Kidney (tissue), 14 donors: Measurements from ENCODE around the gene PRDX3. TPM values are rescaled to one million over a fixed set of nuclear protein-coding genes. Genes with fewer than 3 reads are reported as not detected.
"Not testable (repeated sequence)": the region's sequence is repeated elsewhere in the genome, so short reads cannot be mapped to it uniquely, and the experiment has no call there.

Source experiments
- DNase-seq, 5 donors: peaks; one replicate each; pipeline ENCODE4 v3.0.0-alpha.2; 2013 to 2020
- FAIRE-seq: peaks from 2 replicates; lab custom pipeline; 2012; peaks lifted over from hg19 to GRCh38; lab: Jason Lieb, UNC
- H3K27ac ChIP-seq, 2 donors: one replicate each; pipeline ENCODE4 v1.7.0; 2013; ENCODE audit warnings: low read depth in 2 of 2, low read length in 2 of 2, inconsistent platforms in 1 of 2
- H3K27me3 ChIP-seq: one replicate; pipeline ENCODE4 v1.7.1; 2013; ENCODE audit warnings: low read length, inconsistent platforms; ENCODE audit not compliant: control insufficient read depth, insufficient read depth
- H3K36me3 ChIP-seq, 3 donors: one replicate each; pipeline versions ENCODE4 v1.7.0 to v1.7.1; 2013; ENCODE audit warnings: low read length in 3 of 3, control low read depth in 1 of 3, inconsistent platforms in 1 of 3; ENCODE audit not compliant: insufficient read depth in 3 of 3, control insufficient read depth in 2 of 3
- H3K4me1 ChIP-seq, 3 donors: one replicate each; pipeline versions ENCODE4 v1.7.0 to v1.7.1; 2013; ENCODE audit warnings: low read length in 3 of 3, inconsistent platforms in 1 of 3, low read depth in 1 of 3; ENCODE audit not compliant: control insufficient read depth in 2 of 3, insufficient read depth in 2 of 3
- H3K4me3 ChIP-seq, 3 donors: one replicate each; pipeline versions ENCODE4 v1.7.0 to v1.8.1; 2013; ENCODE audit warnings: low read length in 3 of 3, control low read depth in 1 of 3, inconsistent platforms in 1 of 3
- H3K9ac ChIP-seq, 3 donors: one replicate each; pipeline versions ENCODE4 v1.7.0 to v1.7.1; 2013; ENCODE audit warnings: low read length in 3 of 3, control low read depth in 1 of 3, inconsistent platforms in 1 of 3
- H3K9me3 ChIP-seq, 3 donors: one replicate each; pipeline versions ENCODE4 v1.7.0 to v1.7.1; 2013; ENCODE audit warnings: low read length in 3 of 3, control low read depth in 1 of 3, inconsistent platforms in 1 of 3; ENCODE audit not compliant: control insufficient read depth in 2 of 3, insufficient read depth in 1 of 3
- CTCF ChIP-seq: IDR thresholded peaks from 3 replicates; pipeline ENCODE4 v1.5.1; 2012; ENCODE audit warnings: mild to moderate bottlenecking, moderate library complexity, borderline replicate concordance; ENCODE audit not compliant: insufficient read depth; ENCODE audit errors: extremely low read depth
- intact Hi-C: fragments of 100-400 bp; cut with DNase I; formaldehyde crosslinking; loops from one replicate; pipeline ENCODE4 v1.11.1; 2022
- polyA plus RNA-seq: library from polyadenylated mRNA; stranded (reverse); fragments of 350-450 nt; fragmentation: Illumina TruSeq; extraction: RNeasy Lipid Tissue Mini Kit (QIAGEN cat#74804); gene quantifications from one replicate; pipeline ENCODE4 v1.2.3, GENCODE V29; 2014; ENCODE audit warnings: low read depth, low replicate concordance; ENCODE audit not compliant: insufficient read depth
- total RNA-seq: library from RNA; stranded (reverse); fragmentation: NEBNext Ultra II Directional; extraction: Animal tissue kit (Norgen Biotek cat#: 25700); gene quantifications from one replicate; pipeline ENCODE4 v1.2.1, GENCODE V29; 2021
- donor health status: control.
- donor health status: control.
- donor health status: control.
- donor health status: control.
- donor health status: control.
- donor health status: DM: yes; HTN: yes; CAD: no.
- donor health status: Normal renal cell carcinoma (clear cell type).

Gene PRDX3
- total and polyA plus RNA-seq, 2 donors from 2014 or later: 118 to 294 TPM

- FAIRE-seq (no peak), DNase-seq (no peak)
- no peaks in the 10 kb centered on the region for H3K27me3 ChIP-seq
- intact Hi-C loops: no loop called here
- H3K9ac ChIP-seq: no peak overlapping the region
- no peaks in the 10 kb centered on the region for H3K36me3 ChIP-seq
- no peak for TF ChIP-seq CTCF
- H3K4me3 ChIP-seq: no peak overlapping the region
- H3K27ac ChIP-seq: no peak overlapping the region
- peaks cover 0 to 3% (median 0%) of the 10 kb centered on the region in 3 donors for H3K4me1 ChIP-seq
- no peaks in the 10 kb centered on the region for H3K9me3 ChIP-seq
These were observed 5.2 kb upstream of the PRDX3 start for GRCh38 chr10:119183664-119184412.

- H3K4me1 ChIP-seq, DNase-seq, intact Hi-C loops, H3K4me3 ChIP-seq, H3K36me3 ChIP-seq, H3K27ac ChIP-seq, H3K9me3 ChIP-seq, H3K9ac ChIP-seq, FAIRE-seq, H3K27me3 ChIP-seq: not testable (repeated sequence)
These were observed 2.3 kb upstream of the PRDX3 start for GRCh38 chr10:119180850-119181400.

- TF ChIP-seq CTCF: no peak
- Histone ChIP-seq H3K4me3 (peak overlapping the region; percentile 94 to 95 (median 95)), H3K36me3 (peaks cover 0 to 14% (median 4%) of the 10 kb centered on the region in 3 donors), H3K9me3 (no peaks in the 10 kb centered on the region), H3K27ac (peak overlapping the region in 1 of 2 donors; percentile 95), H3K9ac (peak overlapping the region; percentile 49 to 92 (median 89)), H3K27me3 (no peaks in the 10 kb centered on the region), H3K4me1 (peaks cover 0 to 3% (median 3%) of the 10 kb centered on the region in 3 donors)
- DNase-seq (peak in 1 of 5 donors; percentile 7), FAIRE-seq (no peak)
- intact Hi-C loops: no loop called here
These were observed 772 bp downstream of the PRDX3 start for GRCh38 chr10:119177708-119178371.

- no peak for FAIRE-seq
- H3K27ac ChIP-seq: no peak overlapping the region
- intact Hi-C loops: no loop called here
- H3K9ac ChIP-seq: no peak overlapping the region
- H3K4me3 ChIP-seq: no peak overlapping the region
- H3K4me1 ChIP-seq: peaks cover 0 to 3% (median 3%) of the 10 kb centered on the region in 3 donors
- H3K9me3 ChIP-seq: no peaks in the 10 kb centered on the region
- TF ChIP-seq CTCF: no peak
- H3K36me3 ChIP-seq: peaks cover 8 to 28% (median 8%) of the 10 kb centered on the region in 3 donors
- H3K27me3 ChIP-seq: no peaks in the 10 kb centered on the region
- no peak for DNase-seq
These were observed 2.4 kb downstream of the PRDX3 start for GRCh38 chr10:119176166-119176565.
